Measurements from ENCODE around the gene CACNB3. TPM values are rescaled to one million over a fixed set of nuclear protein-coding genes. Genes with fewer than 3 reads are reported as not detected.
"Not testable (repeated sequence)": the region's sequence is repeated elsewhere in the genome, so short reads cannot be mapped to it uniquely, and the experiment has no call there.

The CACNB3 gene
- total RNA-seq, 2 donors from 2014 or later, result 23.4 to 54.5 TPM

DNA sequence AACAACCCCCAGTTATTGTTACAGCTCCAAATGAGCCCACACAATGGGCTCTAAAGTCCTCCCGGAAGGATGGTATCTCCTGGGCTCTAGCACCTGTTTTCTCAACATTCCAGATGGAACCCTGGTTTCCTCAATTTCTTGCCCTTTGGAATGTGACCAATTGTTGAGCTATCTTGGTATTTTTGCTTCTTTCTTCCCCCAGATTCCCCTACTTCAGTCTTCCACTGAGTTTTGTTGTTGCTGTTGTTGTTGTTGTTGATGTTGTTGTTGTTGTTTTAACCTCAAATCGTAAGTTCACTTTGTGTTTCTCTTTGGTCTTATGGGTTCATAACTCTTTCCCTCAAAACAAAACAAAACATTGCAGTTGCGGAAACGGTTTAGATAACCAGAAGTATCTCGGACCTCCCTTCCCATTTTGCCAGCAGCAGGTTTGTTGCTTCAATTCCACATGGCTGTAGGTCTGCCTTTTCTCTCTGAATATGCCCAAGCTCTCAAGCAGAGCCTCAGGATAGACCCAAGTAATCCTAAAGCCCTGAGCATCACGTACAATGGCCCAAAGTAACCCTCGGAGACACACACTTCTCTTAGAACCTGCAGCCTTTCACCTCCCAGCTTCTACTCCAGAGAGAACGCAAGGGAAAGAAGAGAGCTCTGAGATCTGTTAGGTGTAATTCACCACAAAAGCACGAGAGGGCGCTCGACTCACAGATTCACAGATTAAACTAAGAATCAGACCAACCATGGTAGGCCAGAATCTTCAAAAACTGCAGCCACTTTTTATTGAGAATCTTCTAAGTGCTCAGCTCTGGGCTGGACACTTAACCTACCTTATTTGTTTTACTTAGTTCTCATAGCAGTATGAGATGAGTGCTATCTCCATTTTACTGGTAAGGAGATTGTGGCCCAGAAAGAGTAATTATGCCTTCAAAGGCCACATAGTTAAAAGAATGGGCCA lies 34.7 kb downstream of the CACNB3 start:
- TF ChIP-seq, protein P1, sequence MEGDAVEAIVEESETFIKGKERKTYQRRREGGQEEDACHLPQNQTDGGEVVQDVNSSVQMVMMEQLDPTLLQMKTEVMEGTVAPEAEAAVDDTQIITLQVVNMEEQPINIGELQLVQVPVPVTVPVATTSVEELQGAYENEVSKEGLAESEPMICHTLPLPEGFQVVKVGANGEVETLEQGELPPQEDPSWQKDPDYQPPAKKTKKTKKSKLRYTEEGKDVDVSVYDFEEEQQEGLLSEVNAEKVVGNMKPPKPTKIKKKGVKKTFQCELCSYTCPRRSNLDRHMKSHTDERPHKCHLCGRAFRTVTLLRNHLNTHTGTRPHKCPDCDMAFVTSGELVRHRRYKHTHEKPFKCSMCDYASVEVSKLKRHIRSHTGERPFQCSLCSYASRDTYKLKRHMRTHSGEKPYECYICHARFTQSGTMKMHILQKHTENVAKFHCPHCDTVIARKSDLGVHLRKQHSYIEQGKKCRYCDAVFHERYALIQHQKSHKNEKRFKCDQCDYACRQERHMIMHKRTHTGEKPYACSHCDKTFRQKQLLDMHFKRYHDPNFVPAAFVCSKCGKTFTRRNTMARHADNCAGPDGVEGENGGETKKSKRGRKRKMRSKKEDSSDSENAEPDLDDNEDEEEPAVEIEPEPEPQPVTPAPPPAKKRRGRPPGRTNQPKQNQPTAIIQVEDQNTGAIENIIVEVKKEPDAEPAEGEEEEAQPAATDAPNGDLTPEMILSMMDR (IDR thresholded peaks at IDR 0.05), result peak; percentile 82
- intact Hi-C loops (cut with DNase I), result loop anchor here (10.0 kb wide), 1 partner anchor 132 kb away; no protein-coding TSS in a partner anchor
- no peaks in the 10 kb centered on the region for H3K36me3 ChIP-seq
- H3K4me1 ChIP-seq, result peaks cover 10% of the 10 kb centered on the region
- DNase-seq, result peak; percentile 96
- peak overlapping the region; percentile 19 to 85 for H3K9ac ChIP-seq (ENCODE audit: low read depth in 2 of 2, low read length in 2 of 2)
- peak overlapping the region; percentile 94 for H3K4me3 ChIP-seq
- no peaks in the 10 kb centered on the region for H3K9me3 ChIP-seq
- no peaks in the 10 kb centered on the region for H3K27me3 ChIP-seq
- H3K27ac ChIP-seq, result peak overlapping the region; percentile 85

DNA sequence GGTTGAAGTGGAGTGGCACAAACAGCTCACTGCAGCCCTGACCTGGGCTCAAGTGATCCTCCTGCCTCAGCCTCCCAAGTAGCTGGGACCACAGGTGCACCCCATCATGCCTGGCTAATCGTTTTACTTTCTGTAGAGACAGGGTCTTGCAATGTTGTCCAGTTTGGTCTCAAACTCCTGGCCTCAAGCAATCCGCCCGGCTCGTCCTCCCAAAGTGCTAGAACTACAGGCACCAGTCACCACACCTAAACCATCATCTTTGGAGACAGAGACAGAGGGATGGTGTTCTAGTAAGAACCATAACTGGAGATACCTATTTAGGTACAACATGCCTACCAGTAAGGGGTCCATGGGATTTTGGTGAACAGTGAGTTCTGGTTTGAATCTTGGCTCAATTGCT lies 36.2 kb downstream of the CACNB3 start:
- no peak for DNase-seq
- Histone ChIP-seq H3K36me3 (no peaks in the 10 kb centered on the region), H3K9ac (ENCODE audit: low read depth in 2 of 2, low read length in 2 of 2) (no peak overlapping the region), H3K4me3 (no peak overlapping the region), H3K27ac (no peak overlapping the region), H3K9me3 (no peaks in the 10 kb centered on the region), H3K27me3 (no peaks in the 10 kb centered on the region), H3K4me1 (peaks cover 10% of the 10 kb centered on the region)
- intact Hi-C loops (cut with DNase I), result loop anchor here (1.0 to 10.0 kb wide), 2 partner anchors 36 to 130 kb away; no protein-coding TSS in a partner anchor
- TF ChIP-seq, protein P1 (IDR thresholded peaks at IDR 0.05), result no peak

DNA sequence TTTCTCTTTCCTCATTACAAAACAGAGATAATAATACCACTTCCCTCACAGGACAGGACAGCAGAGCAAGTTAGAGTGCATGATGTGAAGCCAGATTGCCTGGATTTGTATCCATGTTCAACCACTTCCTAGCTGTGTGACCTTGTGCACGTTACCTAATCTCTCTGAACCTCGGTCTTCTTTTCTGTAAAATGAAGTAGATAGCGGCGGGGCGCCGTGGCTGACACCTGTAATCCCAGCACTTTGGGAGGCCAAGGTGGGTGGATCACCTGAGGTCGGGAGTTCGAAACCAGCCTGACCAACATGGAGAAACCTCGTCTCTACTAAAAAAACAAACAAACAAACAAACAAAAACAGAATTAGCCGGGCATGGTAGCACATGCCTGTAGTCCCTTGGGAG lies 36.6 kb downstream of the CACNB3 start:
- not testable (repeated sequence) for H3K9me3 ChIP-seq; DNase-seq; H3K4me1 ChIP-seq; H3K4me3 ChIP-seq; H3K27me3 ChIP-seq; H3K36me3 ChIP-seq; H3K9ac ChIP-seq (ENCODE audit: low read depth in 2 of 2, low read length in 2 of 2); H3K27ac ChIP-seq
- intact Hi-C loops (cut with DNase I), result loop anchor here (1.0 to 10.0 kb wide), 2 partner anchors 35 to 130 kb away; no protein-coding TSS in a partner anchor

DNA sequence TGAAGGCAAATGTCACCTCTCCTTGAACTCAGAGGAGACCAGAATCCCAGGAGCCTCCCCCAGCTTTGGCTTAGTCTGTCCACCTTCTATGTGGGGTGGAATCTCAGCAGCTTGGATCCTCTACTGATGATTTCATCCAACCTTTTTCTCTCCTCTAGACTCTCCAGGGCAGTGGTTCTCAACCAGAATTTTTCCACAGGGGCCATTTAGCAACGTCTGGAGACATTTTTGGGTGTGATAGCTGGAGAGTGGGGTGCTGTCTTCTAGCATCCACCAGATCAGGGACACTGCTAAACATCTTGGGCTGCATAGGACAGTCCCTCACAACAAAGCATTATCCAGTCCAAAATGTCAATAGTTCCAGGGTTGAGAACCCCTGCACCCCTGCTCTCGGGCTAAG lies 38.1 kb downstream of the CACNB3 start:
- Histone ChIP-seq H3K9ac (ENCODE audit: low read depth in 2 of 2, low read length in 2 of 2) (no peak overlapping the region), H3K9me3 (no peaks in the 10 kb centered on the region), H3K27ac (no peak overlapping the region), H3K27me3 (no peaks in the 10 kb centered on the region), H3K36me3 (no peaks in the 10 kb centered on the region), H3K4me3 (no peak overlapping the region), H3K4me1 (no peaks in the 10 kb centered on the region)
- no peak for DNase-seq
- intact Hi-C loops (cut with DNase I), result loop anchor here (10.0 kb wide), 1 partner anchor 128 kb away; no protein-coding TSS in a partner anchor
- TF ChIP-seq, protein P1 (IDR thresholded peaks at IDR 0.05), result no peak

DNA sequence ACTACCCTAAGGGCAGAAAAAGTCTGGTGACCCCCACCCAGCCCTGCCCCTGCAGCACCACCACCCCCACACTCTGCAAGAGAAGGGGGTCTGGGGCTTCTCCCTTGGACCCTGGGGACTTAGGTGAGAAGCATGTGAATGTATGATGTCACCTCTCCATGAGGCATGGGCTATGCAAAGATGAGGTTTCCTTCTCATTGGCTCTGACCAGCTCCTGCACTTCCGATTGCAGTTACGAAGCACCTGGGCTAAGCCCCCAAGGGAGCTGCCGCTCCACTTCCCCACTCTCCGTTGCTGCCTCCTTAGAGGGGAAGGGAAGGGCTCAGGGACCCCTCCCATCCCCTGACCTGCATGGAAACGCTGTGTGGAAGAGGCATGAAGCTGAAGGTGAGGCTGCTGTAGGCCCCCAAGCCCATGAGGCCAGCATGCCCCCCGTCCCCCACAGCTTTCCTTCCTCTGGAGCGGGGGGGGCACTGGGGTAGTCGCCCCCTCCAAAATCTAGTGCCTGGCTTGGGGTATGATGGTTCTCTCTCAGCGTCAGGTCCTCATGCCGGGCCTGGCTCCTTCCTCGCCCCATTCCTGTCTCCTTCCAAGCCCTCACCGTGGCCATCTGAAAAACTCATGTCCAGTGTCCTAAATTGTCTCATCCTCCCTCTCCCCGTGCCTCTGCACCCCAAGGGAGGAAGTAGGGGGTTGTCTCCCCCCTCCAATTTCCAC lies 39.1 kb downstream of the CACNB3 start:
- Histone ChIP-seq H3K27ac (no peak overlapping the region), H3K4me3 (no peak overlapping the region), H3K9ac (ENCODE audit: low read depth in 2 of 2, low read length in 2 of 2) (no peak overlapping the region), H3K36me3 (no peaks in the 10 kb centered on the region), H3K27me3 (no peaks in the 10 kb centered on the region), H3K9me3 (no peaks in the 10 kb centered on the region), H3K4me1 (no peaks in the 10 kb centered on the region)
- intact Hi-C loops (cut with DNase I), result loop anchor here (10.0 kb wide), 1 partner anchor 127 kb away; no protein-coding TSS in a partner anchor
- no peak for DNase-seq
- TF ChIP-seq, protein P1 (IDR thresholded peaks at IDR 0.05), result no peak

Data from colonic mucosa (tissue), 4 donors.